22Rv1 (cell line): ENCODE data around the gene AGBL2.
"Not testable (repeated sequence)": the region's sequence is repeated elsewhere in the genome, so short reads cannot be mapped to it uniquely, and the experiment has no call there.

Experiments
- H3K27ac ChIP-seq: fragments of 450-650 bp; 2 replicates; pipeline ENCODE4 v1.5.1; 2017
- ZFX ChIP-seq: fragments of 450-650 bp; IDR thresholded peaks from 2 replicates; pipeline ENCODE4 v1.6.1; 2017; ENCODE audit warnings: antibody characterized with exemption, borderline replicate concordance
- TF ChIP-seq, protein P1 (sequence below): fragments of 450-650 bp; IDR thresholded peaks from 2 replicates; pipeline ENCODE4 v1.5.1; 2017; ENCODE audit warnings: mild to moderate bottlenecking

Gene AGBL2

DNA sequence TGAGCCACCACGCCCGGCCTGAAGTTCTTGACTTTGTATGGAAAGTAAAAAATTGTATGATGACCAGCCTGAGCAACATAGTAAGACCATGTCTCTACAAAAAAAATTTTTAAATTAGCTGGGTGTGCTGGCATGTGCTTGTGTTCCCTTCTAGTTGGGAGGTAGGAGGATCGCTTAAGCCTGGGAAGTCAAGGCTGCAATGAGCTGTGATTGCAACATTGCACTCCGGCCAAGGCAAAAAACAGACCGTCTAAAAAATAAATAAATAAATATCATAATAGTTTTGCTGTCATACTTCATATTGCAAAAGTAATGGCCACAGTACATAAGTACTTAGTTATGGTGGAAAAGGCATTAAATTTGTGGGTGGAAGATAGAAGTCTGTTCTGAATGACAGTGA is 3.4 kb downstream of the AGBL2 start:
- TF ChIP-seq, protein P1, sequence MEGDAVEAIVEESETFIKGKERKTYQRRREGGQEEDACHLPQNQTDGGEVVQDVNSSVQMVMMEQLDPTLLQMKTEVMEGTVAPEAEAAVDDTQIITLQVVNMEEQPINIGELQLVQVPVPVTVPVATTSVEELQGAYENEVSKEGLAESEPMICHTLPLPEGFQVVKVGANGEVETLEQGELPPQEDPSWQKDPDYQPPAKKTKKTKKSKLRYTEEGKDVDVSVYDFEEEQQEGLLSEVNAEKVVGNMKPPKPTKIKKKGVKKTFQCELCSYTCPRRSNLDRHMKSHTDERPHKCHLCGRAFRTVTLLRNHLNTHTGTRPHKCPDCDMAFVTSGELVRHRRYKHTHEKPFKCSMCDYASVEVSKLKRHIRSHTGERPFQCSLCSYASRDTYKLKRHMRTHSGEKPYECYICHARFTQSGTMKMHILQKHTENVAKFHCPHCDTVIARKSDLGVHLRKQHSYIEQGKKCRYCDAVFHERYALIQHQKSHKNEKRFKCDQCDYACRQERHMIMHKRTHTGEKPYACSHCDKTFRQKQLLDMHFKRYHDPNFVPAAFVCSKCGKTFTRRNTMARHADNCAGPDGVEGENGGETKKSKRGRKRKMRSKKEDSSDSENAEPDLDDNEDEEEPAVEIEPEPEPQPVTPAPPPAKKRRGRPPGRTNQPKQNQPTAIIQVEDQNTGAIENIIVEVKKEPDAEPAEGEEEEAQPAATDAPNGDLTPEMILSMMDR: no peak
- TF ChIP-seq ZFX: no peak
- no peak overlapping the region for H3K27ac ChIP-seq

DNA sequence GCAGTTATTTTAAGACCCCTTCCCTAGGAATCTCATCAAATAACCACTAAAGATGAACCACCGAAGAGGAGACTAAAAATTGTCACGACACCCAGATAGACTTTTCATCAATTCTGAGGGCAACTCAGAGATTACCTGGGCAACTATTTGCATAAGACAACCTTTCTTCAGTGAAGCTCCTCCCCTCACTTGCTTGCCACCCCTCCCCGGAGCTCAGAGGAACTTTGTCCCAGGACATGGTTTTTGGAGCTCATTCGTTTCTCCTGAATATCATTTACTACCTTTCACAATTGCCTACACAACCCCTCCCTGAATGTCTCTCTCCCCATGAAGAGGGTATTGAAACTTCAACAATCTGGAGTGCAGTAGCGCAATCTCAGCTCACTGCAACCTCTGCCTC is 3.9 kb downstream of the AGBL2 start:
- H3K27ac ChIP-seq: no peak overlapping the region
- no peak for TF ChIP-seq ZFX
- TF ChIP-seq, protein P1: no peak

DNA sequence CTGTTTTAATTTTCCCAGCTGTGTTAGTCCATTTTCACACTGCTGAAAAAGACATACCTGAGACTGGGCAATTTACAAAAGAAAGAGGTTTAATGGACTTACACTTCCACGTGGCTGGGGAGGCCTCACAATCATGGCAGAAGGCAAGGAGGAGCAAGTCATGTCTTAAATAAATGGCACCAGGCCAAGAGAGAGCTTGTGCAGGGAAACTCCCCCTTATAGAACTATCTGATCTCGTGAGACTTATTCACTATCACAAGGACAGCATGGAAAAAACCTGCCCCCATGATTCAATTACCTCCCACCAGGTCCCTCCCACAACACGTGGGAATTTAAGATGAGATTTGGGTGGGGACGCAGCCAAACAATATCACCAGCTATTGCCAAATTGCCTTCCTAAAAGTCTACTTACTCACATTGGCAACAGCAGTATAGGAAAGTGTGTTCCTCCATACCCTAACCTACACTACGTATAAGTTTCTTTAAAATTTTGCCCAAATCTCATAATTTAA is 7.8 kb downstream of the AGBL2 start:
- not testable (repeated sequence) for H3K27ac ChIP-seq

DNA sequence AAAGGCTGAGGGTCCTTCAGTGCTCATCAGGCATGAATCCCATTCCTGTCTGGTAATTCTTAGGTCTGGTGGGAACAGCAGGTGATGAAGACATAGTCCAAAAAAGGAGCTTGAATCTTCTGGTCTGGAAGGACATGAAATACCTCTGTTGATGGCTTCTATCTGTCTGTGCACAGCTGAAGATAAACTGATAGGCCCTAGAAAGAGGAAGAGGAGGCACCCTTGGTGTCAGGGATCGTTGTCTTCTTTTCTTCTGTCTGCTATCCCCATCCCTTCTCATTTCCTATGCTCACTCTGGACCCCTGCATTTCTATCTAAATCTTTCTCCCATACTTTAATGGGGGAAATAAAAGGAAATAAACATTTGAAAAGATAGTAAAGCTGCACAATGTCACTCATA is 9.4 kb downstream of the AGBL2 start:
- H3K27ac ChIP-seq: no peak overlapping the region
- TF ChIP-seq, protein P1: no peak
- TF ChIP-seq ZFX: no peak

DNA sequence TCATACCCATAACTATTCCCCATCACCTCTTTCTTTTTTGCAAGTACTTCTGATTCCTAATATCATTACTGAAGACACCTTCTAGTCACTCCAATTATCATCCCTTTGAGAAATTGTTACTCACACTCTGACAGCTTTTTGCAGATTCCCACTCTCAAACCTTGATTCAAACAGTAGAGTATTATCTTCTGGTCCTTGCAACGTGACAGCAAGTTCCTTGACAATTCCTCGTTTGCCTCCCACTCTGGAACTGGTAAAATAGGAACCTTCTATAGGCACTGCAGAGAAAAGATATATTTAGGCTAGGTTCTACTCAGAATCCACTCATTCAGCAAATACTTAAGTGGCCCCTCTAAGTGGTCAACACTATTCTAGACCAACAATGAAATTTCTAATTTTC is 23.2 kb downstream of the AGBL2 start:
- H3K27ac ChIP-seq: no peak overlapping the region
- TF ChIP-seq, protein P1: no peak
- no peak for TF ChIP-seq ZFX

DNA sequence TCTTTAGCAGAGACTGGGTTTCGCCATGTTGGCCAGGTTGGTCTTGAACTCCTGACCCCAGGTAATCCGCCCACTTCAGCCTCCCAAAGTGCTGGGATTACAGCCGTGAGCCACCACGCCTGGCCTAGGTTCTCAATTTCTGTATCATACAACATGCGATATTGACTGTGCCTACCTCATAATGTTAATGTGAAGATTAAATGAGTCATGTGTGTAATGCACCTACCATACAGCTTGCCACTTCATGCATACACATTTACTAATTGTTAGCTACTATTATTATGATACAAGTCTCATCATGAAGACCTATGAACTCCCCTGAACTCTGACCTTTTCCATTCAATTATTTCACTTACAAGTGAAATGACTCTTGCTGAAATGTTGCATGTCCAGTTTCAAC is 25.7 kb downstream of the AGBL2 start:
- TF ChIP-seq ZFX: no peak
- TF ChIP-seq, protein P1: no peak
- H3K27ac ChIP-seq: no peak overlapping the region

DNA sequence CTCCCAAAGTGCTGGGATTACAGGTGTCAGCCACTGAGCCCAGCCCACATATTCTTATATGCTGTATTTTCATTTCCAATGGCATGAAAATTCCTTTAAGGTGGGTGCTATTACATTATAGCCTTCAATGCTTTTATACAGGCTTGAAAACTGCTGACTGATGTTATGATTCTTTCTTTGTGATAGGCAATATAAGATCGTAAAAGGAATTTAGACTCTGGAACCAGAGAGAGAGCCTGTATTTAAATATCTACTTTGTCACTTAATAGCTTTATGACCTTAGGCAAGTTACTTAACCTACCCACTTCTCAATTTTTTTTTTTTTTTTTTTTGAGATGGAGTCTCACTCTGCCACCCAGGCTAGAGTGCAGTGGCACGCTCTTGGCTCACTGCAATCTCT is 26.2 kb downstream of the AGBL2 start:
- TF ChIP-seq ZFX: no peak
- TF ChIP-seq, protein P1: no peak
- no peak overlapping the region for H3K27ac ChIP-seq

DNA sequence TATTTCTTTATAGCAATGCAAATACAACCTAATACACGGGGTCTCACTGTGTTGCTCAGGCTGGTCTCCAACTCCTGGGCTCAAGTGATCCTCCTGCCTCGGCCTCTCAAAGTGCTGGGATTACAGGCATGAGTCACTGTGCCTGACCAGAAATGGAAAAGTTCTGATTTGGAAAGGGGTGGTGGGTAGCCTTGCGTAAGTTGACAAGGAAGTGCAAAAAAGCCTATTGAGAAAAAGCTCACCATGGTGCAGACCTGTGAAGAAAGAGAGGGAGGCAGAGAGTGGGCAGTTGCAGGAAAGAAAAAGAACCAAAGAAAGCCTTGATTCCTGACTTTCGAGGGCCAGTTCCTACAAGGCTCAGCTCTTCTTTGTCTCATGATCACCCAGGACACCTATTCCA is 27.1 kb downstream of the AGBL2 start:
- TF ChIP-seq, protein P1: no peak
- TF ChIP-seq ZFX: no peak
- H3K27ac ChIP-seq: no peak overlapping the region

DNA sequence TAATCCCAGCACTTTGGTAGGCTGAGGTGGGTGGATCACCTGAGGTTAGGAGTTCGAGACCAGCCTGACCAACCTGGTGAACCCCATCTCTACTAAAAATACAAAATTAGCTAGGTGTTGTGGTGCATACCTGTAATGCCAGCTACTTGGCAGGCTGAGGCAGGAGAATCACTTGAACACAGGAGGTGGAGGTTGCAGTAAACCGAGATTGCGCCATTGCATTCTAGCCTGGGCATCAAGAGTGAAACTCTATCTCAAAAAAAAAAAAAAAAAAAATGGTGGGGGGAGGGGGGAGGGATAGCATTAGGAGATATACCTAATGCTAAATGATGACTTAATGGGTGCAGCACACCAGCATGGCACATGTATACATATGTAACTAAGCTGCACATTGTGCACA is 28.5 kb downstream of the AGBL2 start:
- H3K27ac ChIP-seq: not testable (repeated sequence)
